ENCODE results near the gene SMARCA2. TPM values are rescaled to one million over a fixed set of nuclear protein-coding genes. Genes with fewer than 3 reads are reported as not detected.
A peak's percentile ranks its signal among the peaks of the same experiment; 100 is the strongest.

SMARCA2 gene
- total RNA-seq, 6 donors from 2014 or later, result 74.3 to 210 (median 139) TPM

- no peaks in the 10 kb centered on the region for H3K36me3 ChIP-seq
- 34 to 39% methylated on average over 1 of the region's 1 CpG for WGBS, 2 donors
- peaks cover 65 to 93% (median 80%) of the 10 kb centered on the region in 4 donors for H3K4me1 ChIP-seq
- DNase-seq, result no peak
- H3K9me3 ChIP-seq, result no peaks in the 10 kb centered on the region
- H3K27ac ChIP-seq, result peak overlapping the region in 3 of 4 donors; percentile 49 to 76 (median 64)
- H3K4me3 ChIP-seq, result no peak overlapping the region
- no peak for ATAC-seq (ENCODE audit: low FRiP score in 2 of 2)
- no peaks in the 10 kb centered on the region for H3K27me3 ChIP-seq
- no peak for TF ChIP-seq POLR2AphosphoS5 (IDR thresholded peaks at IDR 0.05)
- TF ChIP-seq POLR2A (IDR thresholded peaks at IDR 0.05), result no peak
- TF ChIP-seq CTCF (IDR thresholded peaks at IDR 0.05), result no peak
- TF ChIP-seq EP300 (IDR thresholded peaks at IDR 0.05), result no peak
Measured at GRCh38 chr9:2022560-2022959, 7.4 kb downstream of the SMARCA2 start.

GRCh38 chr9:2023042-2023441, 7.9 kb downstream of the SMARCA2 start:
- Histone ChIP-seq H3K4me1 (peaks cover 67 to 96% (median 84%) of the 10 kb centered on the region in 4 donors), H3K9me3 (no peaks in the 10 kb centered on the region), H3K27me3 (no peaks in the 10 kb centered on the region), H3K4me3 (no peak overlapping the region), H3K27ac (peak overlapping the region; percentile 8 to 76 (median 56)), H3K36me3 (no peaks in the 10 kb centered on the region)
- DNase-seq (no peak), ATAC-seq (ENCODE audit: low FRiP score in 2 of 2) (no peak)
- WGBS, 2 donors, result 40 to 43% methylated on average over 3 of the region's 3 CpGs
- no peak for TF ChIP-seq CTCF (IDR thresholded peaks at IDR 0.05)
- TF ChIP-seq EP300 (IDR thresholded peaks at IDR 0.05), result no peak
- no peak for TF ChIP-seq POLR2A (IDR thresholded peaks at IDR 0.05)
- no peak for TF ChIP-seq POLR2AphosphoS5 (IDR thresholded peaks at IDR 0.05)

DNA sequence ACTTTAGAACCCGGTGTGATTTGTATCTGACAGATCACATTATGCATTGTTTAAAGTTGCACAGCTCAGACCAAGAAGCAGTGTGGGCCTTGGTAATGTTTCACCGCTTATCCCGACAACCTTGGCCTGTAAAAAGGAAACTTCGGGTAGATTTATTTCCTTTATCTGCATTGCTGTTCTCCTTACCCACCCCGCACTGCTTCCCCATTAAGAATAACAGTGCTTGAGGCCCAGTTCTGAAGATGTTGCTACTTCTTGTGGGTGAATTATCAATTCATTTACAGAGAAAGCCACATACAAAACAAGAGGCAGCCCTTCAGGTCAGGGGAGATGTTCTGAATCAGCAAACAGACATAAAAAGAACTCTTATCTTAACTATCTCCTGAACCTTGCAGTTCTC, 8.4 kb downstream of the SMARCA2 start:
- no peaks in the 10 kb centered on the region for H3K9me3 ChIP-seq
- peaks cover 62 to 96% (median 83%) of the 10 kb centered on the region in 4 donors for H3K4me1 ChIP-seq
- H3K4me3 ChIP-seq, result no peak overlapping the region
- no peaks in the 10 kb centered on the region for H3K27me3 ChIP-seq
- DNase-seq (no peak), ATAC-seq (ENCODE audit: low FRiP score in 2 of 2) (peak in 1 of 2 donors; percentile 28)
- WGBS, 2 donors, result 31 to 32% methylated on average over 5 of the region's 5 CpGs
- H3K36me3 ChIP-seq, result no peaks in the 10 kb centered on the region
- H3K27ac ChIP-seq, result peak overlapping the region; percentile 8 to 76 (median 56)
- TF ChIP-seq CTCF (IDR thresholded peaks at IDR 0.05), result no peak
- no peak for TF ChIP-seq POLR2AphosphoS5 (IDR thresholded peaks at IDR 0.05)
- TF ChIP-seq POLR2A (IDR thresholded peaks at IDR 0.05), result no peak
- TF ChIP-seq EP300 (IDR thresholded peaks at IDR 0.05), result no peak

- H3K9me3 ChIP-seq, result no peaks in the 10 kb centered on the region
- TF ChIP-seq POLR2AphosphoS5 (IDR thresholded peaks at IDR 0.05), result peak in 1 of 2 donors; percentile 20
- peak in 1 of 4 donors; percentile 8 for TF ChIP-seq POLR2A (IDR thresholded peaks at IDR 0.05)
- TF ChIP-seq EP300 (IDR thresholded peaks at IDR 0.05), result no peak
- no peak for TF ChIP-seq CTCF (IDR thresholded peaks at IDR 0.05)
- DNase-seq (peak in 1 of 2 donors; percentile 36), ATAC-seq (ENCODE audit: low FRiP score in 2 of 2) (peak in 1 of 2 donors; percentile 62)
- peak overlapping the region; percentile 42 to 76 (median 66) for H3K27ac ChIP-seq
- H3K4me3 ChIP-seq, result no peak overlapping the region
- 40 to 48% methylated on average over 5 of the region's 5 CpGs for WGBS, 2 donors
- no peaks in the 10 kb centered on the region for H3K36me3 ChIP-seq
- peaks cover 59 to 89% (median 80%) of the 10 kb centered on the region in 4 donors for H3K4me1 ChIP-seq
- H3K27me3 ChIP-seq, result no peaks in the 10 kb centered on the region
Measured at GRCh38 chr9:2024888-2025782, 10.0 kb downstream of the SMARCA2 start.

All from upper lobe of left lung (tissue), 6 donors.